ENCODE results near the gene ARHGAP36. TPM values are rescaled to one million over a fixed set of nuclear protein-coding genes. Genes with fewer than 3 reads are reported as not detected.

Gene ARHGAP36, protein sequence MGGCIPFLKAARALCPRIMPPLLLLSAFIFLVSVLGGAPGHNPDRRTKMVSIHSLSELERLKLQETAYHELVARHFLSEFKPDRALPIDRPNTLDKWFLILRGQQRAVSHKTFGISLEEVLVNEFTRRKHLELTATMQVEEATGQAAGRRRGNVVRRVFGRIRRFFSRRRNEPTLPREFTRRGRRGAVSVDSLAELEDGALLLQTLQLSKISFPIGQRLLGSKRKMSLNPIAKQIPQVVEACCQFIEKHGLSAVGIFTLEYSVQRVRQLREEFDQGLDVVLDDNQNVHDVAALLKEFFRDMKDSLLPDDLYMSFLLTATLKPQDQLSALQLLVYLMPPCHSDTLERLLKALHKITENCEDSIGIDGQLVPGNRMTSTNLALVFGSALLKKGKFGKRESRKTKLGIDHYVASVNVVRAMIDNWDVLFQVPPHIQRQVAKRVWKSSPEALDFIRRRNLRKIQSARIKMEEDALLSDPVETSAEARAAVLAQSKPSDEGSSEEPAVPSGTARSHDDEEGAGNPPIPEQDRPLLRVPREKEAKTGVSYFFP
- 0.26 TPM for polyA plus RNA-seq (2012; ENCODE audit: insufficient read length, low read depth)

DNA sequence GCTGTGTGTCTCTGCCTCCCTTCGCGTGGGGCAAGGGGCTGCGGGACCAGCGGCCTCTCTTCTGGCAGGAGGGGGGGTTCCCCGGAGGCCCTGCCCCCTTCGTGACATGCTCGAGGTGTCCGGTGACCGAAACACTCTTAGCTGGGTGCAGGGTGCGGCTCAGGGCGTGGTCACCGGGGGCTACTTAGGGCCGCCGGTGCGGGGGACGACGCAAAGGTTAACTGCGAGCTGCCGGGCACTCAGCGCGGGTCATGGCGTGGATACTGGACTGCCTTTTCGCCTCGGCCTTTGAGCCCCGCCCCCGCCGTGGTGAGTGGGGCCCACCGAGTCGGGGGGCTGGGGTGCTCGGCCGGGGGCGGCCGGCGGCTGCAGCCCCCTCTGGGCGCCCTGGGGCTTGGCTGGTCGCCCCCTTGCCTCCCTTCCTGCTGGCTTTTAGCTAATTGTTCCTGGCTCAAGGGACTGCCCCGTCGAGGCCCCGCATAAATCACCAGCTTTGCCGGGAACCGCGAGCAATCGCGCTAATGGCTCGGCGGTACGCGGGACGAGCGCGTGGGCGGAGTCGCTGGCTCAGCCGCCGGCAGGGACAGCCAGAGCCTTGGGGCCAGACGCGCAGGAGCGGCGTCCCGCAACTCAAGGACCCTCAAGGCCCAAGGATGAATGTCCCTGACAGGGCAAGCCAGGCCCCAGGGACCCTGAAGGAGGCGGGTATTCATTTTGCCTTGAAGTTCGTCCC, at the start of gene ARHGAP36:
ARHGAP36 (plus strand) TSS at position 211 of the 733 bp plus-strand sequence. CDS start 23,320 bp downstream, outside the sequence.
- no peak for TF ChIP-seq POLR2AphosphoS5 (IDR thresholded peaks at IDR 0.05; ENCODE audit: low read depth, low read length)
- TF ChIP-seq SIN3A (IDR thresholded peaks at IDR 0.05; ENCODE audit: borderline replicate concordance, insufficient read depth, low read length): no peak
- TF ChIP-seq TAF1 (IDR thresholded peaks at IDR 0.05; ENCODE audit: borderline replicate concordance, insufficient read depth, low read length): no peak
- TF ChIP-seq FOXP2 (optimal IDR thresholded peaks at IDR 0.05; ENCODE audit: borderline replicate concordance, extremely low read depth, extremely low read length, insufficient read depth): no peak
- TF ChIP-seq, protein P1, sequence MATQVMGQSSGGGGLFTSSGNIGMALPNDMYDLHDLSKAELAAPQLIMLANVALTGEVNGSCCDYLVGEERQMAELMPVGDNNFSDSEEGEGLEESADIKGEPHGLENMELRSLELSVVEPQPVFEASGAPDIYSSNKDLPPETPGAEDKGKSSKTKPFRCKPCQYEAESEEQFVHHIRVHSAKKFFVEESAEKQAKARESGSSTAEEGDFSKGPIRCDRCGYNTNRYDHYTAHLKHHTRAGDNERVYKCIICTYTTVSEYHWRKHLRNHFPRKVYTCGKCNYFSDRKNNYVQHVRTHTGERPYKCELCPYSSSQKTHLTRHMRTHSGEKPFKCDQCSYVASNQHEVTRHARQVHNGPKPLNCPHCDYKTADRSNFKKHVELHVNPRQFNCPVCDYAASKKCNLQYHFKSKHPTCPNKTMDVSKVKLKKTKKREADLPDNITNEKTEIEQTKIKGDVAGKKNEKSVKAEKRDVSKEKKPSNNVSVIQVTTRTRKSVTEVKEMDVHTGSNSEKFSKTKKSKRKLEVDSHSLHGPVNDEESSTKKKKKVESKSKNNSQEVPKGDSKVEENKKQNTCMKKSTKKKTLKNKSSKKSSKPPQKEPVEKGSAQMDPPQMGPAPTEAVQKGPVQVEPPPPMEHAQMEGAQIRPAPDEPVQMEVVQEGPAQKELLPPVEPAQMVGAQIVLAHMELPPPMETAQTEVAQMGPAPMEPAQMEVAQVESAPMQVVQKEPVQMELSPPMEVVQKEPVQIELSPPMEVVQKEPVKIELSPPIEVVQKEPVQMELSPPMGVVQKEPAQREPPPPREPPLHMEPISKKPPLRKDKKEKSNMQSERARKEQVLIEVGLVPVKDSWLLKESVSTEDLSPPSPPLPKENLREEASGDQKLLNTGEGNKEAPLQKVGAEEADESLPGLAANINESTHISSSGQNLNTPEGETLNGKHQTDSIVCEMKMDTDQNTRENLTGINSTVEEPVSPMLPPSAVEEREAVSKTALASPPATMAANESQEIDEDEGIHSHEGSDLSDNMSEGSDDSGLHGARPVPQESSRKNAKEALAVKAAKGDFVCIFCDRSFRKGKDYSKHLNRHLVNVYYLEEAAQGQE (IDR thresholded peaks at IDR 0.05; ENCODE audit: insufficient read depth in 1 of 2, low read depth in 2 of 2, low read length in 2 of 2): no peak

DNA sequence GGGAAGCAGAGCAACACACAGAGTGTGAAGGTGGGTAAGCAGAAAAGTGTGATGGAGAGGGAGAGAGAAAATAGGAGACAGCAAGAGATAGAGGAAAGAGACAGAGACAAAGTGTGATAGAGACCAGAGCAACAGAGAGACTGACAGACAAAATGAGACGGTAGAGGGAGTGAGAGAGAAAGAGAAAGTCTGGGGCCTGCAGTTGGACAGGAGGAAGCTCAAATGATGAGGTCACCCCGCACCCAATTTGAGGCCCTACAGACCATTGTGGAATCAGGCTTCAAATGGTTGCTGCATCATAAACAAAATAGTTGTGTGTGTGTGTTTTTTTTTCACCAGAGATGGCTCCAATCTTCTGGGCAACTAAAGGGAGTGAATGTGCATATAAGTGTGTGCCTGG, 48.0 kb upstream of the ARHGAP36 start:
- TF ChIP-seq POLR2AphosphoS5 (IDR thresholded peaks at IDR 0.05; ENCODE audit: low read depth, low read length): no peak

DNA sequence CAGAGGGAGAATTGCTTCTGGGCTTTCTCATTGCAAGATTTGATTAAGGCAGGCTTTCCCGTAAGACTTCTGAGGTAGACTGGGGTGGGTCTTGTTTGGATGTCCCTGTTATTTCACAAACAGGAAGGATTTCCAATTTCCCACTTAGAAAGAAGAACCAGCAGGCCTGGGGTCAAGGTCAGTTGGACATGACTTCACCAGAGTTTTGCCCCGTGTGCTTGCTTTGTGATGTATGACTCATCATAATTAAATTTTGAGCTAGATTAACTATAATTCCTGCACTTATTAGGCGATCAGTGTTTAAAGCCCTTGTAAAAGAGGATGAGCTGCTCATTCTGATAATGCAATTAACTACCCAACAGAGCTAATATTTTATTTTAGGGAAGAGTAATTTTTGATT, 32.8 kb upstream of the ARHGAP36 start:
- TF ChIP-seq, protein P1 (IDR thresholded peaks at IDR 0.05; ENCODE audit: insufficient read depth in 1 of 2, low read depth in 2 of 2, low read length in 2 of 2): no peak
- TF ChIP-seq SIN3A (IDR thresholded peaks at IDR 0.05; ENCODE audit: borderline replicate concordance, insufficient read depth, low read length) (no peak), FOXP2 (optimal IDR thresholded peaks at IDR 0.05; ENCODE audit: borderline replicate concordance, extremely low read depth, extremely low read length, insufficient read depth) (no peak), TAF1 (IDR thresholded peaks at IDR 0.05; ENCODE audit: borderline replicate concordance, insufficient read depth, low read length) (no peak)

DNA sequence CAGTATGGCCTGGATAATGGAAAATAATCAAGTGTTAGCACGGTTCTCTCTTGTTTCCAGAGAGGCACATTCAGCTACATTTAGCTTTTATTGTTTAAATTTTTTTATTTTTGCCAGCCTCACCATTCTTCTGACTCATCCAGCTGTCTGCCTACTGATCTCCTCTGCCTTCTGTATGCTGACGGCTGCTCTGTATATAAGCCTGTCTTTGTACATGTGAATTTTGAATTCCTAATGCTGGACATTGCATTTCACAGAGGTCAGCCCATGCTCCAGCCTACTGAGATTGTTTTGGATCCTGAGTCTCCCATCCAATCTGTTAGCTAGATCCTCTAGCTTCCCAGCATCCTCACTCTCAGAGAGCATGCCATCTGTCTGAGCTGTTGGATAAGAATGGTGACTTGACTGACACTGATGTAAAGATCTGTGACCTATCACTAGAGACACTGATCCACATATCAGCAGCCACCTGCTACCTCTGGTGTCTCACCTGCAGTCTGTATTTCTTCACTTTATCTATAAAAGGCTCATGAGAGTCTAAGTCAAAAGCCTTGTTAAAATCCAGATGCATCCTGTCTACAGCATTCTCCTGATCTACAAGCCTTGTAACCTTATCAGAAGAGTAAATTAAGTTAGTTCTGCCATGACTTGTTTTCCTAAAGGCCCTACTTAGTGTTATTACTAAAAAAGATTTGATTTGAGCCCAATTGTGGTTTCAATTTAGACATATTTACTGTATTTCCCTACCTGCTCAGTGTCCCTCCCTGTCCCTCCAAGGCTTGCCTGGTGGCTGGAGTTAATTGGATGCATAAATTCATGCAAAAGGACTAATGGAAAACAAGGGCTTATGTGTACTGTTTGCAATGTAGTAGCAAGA, 25.6 kb upstream of the ARHGAP36 start:
- TF ChIP-seq POLR2AphosphoS5 (IDR thresholded peaks at IDR 0.05; ENCODE audit: low read depth, low read length) (no peak), FOXP2 (optimal IDR thresholded peaks at IDR 0.05; ENCODE audit: borderline replicate concordance, extremely low read depth, extremely low read length, insufficient read depth) (no peak), TAF1 (IDR thresholded peaks at IDR 0.05; ENCODE audit: borderline replicate concordance, insufficient read depth, low read length) (no peak), SIN3A (IDR thresholded peaks at IDR 0.05; ENCODE audit: borderline replicate concordance, insufficient read depth, low read length) (no peak)
- TF ChIP-seq, protein P1 (IDR thresholded peaks at IDR 0.05; ENCODE audit: insufficient read depth in 1 of 2, low read depth in 2 of 2, low read length in 2 of 2): no peak

DNA sequence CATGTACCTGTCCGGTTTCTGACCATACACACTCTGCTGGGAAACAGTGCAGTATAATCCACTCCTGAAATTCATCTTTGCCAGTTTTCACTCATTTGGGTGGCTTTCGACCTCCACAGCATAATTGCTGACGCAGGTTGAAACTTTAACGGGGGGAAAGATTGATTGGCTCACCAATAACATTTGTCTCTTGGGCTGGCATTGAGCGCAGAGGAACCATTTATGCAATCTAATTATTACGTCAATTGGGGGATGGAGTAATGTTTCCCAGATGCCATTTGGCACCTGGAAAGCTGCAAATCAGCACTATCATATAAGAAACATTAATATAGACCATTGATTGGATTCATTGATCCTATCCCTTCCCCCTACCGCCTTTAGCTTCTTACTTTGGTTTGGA, 24.1 kb upstream of the ARHGAP36 start:
- TF ChIP-seq FOXP2 (optimal IDR thresholded peaks at IDR 0.05; ENCODE audit: borderline replicate concordance, extremely low read depth, extremely low read length, insufficient read depth) (no peak), SIN3A (IDR thresholded peaks at IDR 0.05; ENCODE audit: borderline replicate concordance, insufficient read depth, low read length) (no peak), TAF1 (IDR thresholded peaks at IDR 0.05; ENCODE audit: borderline replicate concordance, insufficient read depth, low read length) (no peak), POLR2AphosphoS5 (IDR thresholded peaks at IDR 0.05; ENCODE audit: low read depth, low read length) (no peak)
- TF ChIP-seq, protein P1 (IDR thresholded peaks at IDR 0.05; ENCODE audit: insufficient read depth in 1 of 2, low read depth in 2 of 2, low read length in 2 of 2): no peak
